Astrocyte (in vitro differentiated cells and primary cell): ENCODE results near the gene GRID2.

Source experiments
- EZH2 ChIP-seq: IDR thresholded peaks from 2 replicates; pipeline ENCODE4 v1.6.1; 2012; ENCODE audit warnings: mild to moderate bottlenecking, low read length, inconsistent platforms; ENCODE audit not compliant: insufficient read depth
- TF ChIP-seq, protein P1 (sequence below): IDR thresholded peaks from 2 replicates; pipeline ENCODE4 v1.5.1; 2011; ENCODE audit warnings: low read depth, mild to moderate bottlenecking, inconsistent platforms, low read length, moderate library complexity; ENCODE audit not compliant: insufficient read depth

DNA sequence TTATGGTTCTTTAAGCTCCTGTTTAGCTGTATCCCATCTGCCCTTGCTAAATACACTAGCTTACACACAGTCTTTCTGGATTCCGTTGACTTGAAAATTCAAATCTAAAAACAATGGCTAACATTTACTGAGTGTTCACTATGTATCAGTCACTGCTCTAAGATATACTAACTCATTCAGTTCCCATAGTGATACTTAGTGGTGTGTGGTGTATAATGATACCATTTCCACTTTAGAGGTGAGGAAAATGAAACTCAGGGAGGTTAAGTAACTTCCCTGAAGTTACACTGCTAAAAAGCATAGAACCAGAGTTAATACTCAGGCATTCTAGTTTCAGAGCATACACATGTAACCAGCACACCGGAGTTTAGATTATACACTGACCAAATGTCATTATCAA is 762.0 kb downstream of the GRID2 start:
- TF ChIP-seq, protein P1, sequence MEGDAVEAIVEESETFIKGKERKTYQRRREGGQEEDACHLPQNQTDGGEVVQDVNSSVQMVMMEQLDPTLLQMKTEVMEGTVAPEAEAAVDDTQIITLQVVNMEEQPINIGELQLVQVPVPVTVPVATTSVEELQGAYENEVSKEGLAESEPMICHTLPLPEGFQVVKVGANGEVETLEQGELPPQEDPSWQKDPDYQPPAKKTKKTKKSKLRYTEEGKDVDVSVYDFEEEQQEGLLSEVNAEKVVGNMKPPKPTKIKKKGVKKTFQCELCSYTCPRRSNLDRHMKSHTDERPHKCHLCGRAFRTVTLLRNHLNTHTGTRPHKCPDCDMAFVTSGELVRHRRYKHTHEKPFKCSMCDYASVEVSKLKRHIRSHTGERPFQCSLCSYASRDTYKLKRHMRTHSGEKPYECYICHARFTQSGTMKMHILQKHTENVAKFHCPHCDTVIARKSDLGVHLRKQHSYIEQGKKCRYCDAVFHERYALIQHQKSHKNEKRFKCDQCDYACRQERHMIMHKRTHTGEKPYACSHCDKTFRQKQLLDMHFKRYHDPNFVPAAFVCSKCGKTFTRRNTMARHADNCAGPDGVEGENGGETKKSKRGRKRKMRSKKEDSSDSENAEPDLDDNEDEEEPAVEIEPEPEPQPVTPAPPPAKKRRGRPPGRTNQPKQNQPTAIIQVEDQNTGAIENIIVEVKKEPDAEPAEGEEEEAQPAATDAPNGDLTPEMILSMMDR: no peak
- TF ChIP-seq EZH2: no peak
